NCI-H1092 (cell line): Measurements from ENCODE around the gene PLCB1.
"Not testable (repeated sequence)": the region's sequence is repeated elsewhere in the genome, so short reads cannot be mapped to it uniquely, and the experiment has no call there.

Experiments used
- DNase-seq: peaks from one replicate; lab custom pipeline; 2025; lab: John Stamatoyannopoulos, UW

PLCB1 gene

DNA sequence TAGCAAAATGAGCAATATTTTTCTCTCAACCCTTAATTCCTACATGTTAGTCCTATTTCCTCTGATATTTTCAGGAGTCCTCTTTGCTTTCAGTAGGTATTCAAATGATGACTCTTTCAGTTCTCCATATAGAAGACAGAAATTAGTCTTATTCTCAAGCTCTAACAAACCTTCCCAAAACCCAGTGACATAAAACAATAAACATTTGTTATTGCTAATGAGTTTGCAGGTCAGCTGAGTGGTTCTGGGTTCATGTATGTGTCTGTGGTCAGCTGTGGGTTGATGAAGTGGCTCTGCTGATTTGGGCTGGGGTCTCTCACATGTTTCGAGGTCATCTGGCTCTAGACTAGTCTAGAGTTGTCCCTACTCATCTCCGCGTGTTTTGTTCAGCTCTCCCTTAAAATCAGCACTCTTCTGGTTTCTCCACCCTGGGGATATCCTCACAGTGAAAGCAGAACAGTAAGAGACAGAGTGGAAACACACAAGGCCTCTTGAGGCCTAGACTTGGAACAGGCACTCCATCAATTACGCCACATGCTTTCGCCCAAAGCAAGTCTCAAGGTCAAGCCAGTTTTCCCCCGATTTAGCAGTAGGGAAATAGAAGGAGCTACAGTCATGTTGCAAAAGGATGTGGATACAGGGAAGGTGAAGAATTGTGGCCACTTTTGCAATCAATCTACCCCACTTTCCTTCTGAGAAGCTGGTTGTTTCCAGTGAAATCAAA lies 273.0 kb downstream of the PLCB1 start:
- DNase-seq = no peak

DNA sequence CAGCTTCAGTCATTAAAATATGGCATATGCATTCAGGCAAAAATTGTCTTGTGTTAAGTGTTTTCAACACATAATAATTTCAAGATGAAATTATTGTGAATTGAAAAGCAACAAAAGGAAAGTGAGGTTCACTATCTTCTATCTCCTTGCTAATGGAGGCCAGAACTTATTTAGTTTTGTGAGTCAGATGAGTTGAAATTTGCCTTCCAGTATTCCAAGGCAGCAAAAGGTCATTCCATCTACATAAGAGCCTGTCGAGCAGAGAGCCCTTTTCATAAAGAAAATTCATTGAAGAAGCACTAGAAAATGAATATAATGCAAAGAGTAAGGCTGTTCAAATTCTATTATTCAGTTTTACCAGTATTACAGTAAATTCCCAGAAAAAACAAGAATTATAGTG lies 274.3 kb downstream of the PLCB1 start:
- no peak for DNase-seq

DNA sequence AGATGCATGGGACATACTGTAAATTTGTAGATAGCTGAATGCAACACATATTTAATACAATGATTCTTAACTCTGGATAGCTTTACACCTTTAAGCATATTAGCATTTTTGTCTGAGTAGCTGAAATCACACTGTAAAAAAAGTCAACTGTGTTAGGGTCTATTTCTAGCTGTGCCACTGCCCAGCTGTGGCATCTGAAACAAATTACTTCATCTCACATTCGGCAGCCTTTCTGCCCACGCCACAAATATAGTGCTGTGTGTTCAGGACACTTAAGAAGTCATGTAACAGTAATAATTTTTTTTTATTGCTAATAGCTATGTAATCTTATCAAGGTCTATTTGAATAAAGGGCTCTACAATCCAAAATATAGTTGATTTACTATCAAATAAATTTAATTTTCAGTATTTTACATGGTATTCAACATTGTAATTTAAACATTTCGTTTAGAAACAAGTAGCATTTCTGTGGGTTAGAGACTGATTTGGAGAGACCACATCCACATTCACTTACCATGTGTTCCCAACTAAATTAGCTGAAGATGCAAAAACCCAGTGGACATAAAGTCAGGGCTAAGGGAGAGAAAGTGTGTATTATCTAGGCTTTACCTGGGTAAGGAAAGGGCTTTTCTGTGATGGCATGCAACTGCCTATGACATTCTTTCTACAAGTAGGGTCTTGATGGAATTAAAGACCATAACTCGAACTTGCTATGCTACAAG lies 276.7 kb downstream of the PLCB1 start:
- no peak for DNase-seq

DNA sequence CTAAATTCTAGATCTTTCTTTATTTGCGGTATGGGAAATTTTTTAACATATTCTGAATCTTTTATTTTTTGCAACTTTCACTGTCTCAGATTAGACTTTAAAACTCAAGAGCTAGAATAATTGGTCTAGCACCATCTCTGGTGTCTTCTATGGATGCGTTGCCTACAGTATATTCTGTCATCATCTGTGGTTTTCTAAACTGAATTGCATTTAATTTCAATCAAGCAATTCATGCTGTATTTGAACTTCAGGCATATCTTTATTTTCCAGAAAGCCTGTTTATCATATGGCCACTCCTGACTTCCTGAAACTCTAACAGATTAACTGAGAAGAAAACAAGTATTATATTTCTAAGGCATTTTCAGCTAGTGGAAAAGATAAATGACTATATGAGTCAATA lies 281.6 kb downstream of the PLCB1 start:
- DNase-seq = no peak

- no peak for DNase-seq
These were observed 282.7 kb downstream of the PLCB1 start for GRCh38 chr20:8414586-8415274.

DNA sequence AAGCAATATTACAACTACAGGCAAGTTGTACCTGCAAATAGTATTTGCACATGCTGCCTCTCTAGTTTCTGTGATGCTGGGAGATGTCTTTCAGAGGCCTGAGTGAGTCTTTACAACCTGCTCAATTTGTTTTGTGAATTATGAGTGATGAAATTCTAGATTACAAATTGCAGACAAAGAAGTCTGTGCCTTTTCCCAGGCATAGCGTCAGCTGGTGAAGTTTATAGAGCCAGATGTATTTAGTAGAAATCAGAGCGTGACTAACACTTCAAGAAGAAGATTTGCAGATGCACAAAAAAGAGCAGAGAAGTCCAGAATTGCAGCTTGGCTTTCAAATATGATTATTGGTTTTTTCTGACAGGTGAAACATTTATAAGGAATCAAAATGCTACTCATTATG lies 289.9 kb downstream of the PLCB1 start:
- DNase-seq = no peak

- no peak for DNase-seq
These were observed 291.4 kb downstream of the PLCB1 start for GRCh38 chr20:8423482-8423881.

DNA sequence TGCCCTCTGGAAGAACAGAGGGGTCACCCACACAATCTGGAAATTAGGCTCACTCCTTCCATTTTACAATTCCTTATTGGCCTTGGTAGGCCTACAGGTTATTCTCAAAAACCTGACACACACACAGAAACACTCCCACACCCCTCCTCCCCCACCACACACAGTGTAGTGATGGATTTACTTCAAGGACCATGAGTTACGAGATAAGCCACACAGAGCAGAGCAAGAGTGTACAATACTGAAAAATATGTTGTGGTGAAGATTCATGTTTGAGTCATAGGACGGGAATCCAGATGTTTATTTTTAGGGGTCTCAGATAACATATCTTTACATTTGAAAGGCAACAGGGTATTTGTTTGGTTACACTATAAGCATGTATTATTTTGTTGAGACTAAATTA lies 291.9 kb downstream of the PLCB1 start:
- no peak for DNase-seq

- DNase-seq = no peak
These were observed 292.9 kb downstream of the PLCB1 start for GRCh38 chr20:8425016-8425415.

GRCh38 chr20:8425802-8426201 lies 293.7 kb downstream of the PLCB1 start:
- no peak for DNase-seq

- no peak for DNase-seq
These were observed 295.5 kb downstream of the PLCB1 start for GRCh38 chr20:8427419-8428040.

GRCh38 chr20:8428988-8429387 lies 296.9 kb downstream of the PLCB1 start:
- DNase-seq = no peak

GRCh38 chr20:8431538-8432434 lies 299.7 kb downstream of the PLCB1 start:
- DNase-seq = peak; percentile 94

- DNase-seq = no peak
These were observed 300.5 kb downstream of the PLCB1 start for GRCh38 chr20:8432435-8433148.

GRCh38 chr20:8433291-8433690 lies 301.2 kb downstream of the PLCB1 start:
- no peak for DNase-seq

- no peak for DNase-seq
These were observed 302.3 kb downstream of the PLCB1 start for GRCh38 chr20:8434326-8434876.

- no peak for DNase-seq
These were observed 303.4 kb downstream of the PLCB1 start for GRCh38 chr20:8435285-8436035.

GRCh38 chr20:8436938-8437337 lies 304.9 kb downstream of the PLCB1 start:
- DNase-seq = not testable (repeated sequence)

DNA sequence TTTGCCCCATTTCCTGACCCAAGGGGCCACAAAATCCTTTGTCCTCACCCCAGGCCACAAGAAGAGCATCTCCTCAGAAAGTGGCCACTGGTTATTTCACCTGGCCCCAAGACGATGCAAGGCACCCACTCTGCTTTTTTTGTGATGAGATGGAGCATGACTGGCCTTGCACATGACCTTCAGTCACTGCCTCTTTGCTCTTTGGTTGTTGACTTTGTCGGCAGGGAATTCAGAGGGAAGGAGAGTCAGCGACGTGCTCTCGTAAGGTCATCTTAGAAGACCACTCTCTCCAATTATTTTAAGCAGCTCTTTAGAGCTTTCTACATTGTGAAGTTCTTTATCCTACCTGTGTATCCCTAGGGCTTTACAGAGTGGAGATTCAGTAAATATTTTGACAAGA lies 306.7 kb downstream of the PLCB1 start:
- DNase-seq = no peak
